A549 (cell line): ENCODE results near the gene MAST2. TPM values are rescaled to one million over a fixed set of nuclear protein-coding genes. Genes with fewer than 3 reads are reported as not detected.

Source experiments
- ATAC-seq, 2 experiments: fragments of 200-7000 bp in 1 of 2; fragments of >200 bp in 1 of 2; cut with Nextera tagmentation in 1 of 2; cut with Tn5 transposase in 1 of 2; 3 replicates each; pipeline versions ENCODE4 v1.8.0 to v1.9.1; 2018 to 2020; ENCODE audit warnings: mild to moderate bottlenecking in 1 of 2, moderate library complexity in 1 of 2
- CTCF ChIA-PET: fragments of 300-600 bp; sonication (Branson Sonifier 250); formaldehyde crosslinking; extraction: SDS; loops from one replicate; lab custom pipeline; 2021; ENCODE audit warnings: antibody characterized with exemption, inconsistent platforms; lab: Yijun Ruan, JAX
- POLR2A ChIA-PET: fragments of 350-600 bp; formaldehyde crosslinking; extraction: SDS; loops from one replicate; lab custom pipeline; 2021; ENCODE audit warnings: antibody characterized with exemption, inconsistent platforms; lab: Yijun Ruan, JAX
- DNase-seq, 2 experiments: peaks; one replicate each; pipeline versions ENCODE4 v3.0.0 to v3.0.0-alpha.2; 2011 to 2016; ENCODE audit warnings: low read depth in 1 of 2, low spot score in 1 of 2
- FAIRE-seq: peaks from 2 replicates; lab custom pipeline; 2011; peaks lifted over from hg19 to GRCh38; lab: Jason Lieb, UNC
- H3K27ac ChIP-seq, 2 experiments: fragments of >200 bp; sonication (Bioruptor Twin); formaldehyde crosslinking; 3 replicates each; pipeline ENCODE4 v1.5.1; 2016 to 2017
- H3K4me1 ChIP-seq: fragments of >200 bp; sonication (Bioruptor Twin); formaldehyde crosslinking; 3 replicates; pipeline ENCODE4 v1.6.1; 2016
- H3K4me2 ChIP-seq: fragments of >200 bp; sonication (Bioruptor Twin); formaldehyde crosslinking; 3 replicates; pipeline ENCODE4 v1.6.1; 2016
- H3K4me3 ChIP-seq: fragments of >200 bp; sonication (Bioruptor Twin); formaldehyde crosslinking; 3 replicates; pipeline ENCODE4 v1.5.1; 2016
- H3K9me3 ChIP-seq: fragments of >200 bp; sonication (Bioruptor Twin); formaldehyde crosslinking; 3 replicates; pipeline ENCODE4 v1.6.1; 2016
- ATOH8 ChIP-seq: fragments of 250-450 bp; sonication (Bioruptor Pico); IDR thresholded peaks from 2 replicates; pipeline ENCODE4 v1.5.0; 2020; ENCODE audit warnings: low read depth, mild to moderate bottlenecking, moderate library complexity
- CBX8 ChIP-seq: fragments of 200-600 bp; sonication (generic); IDR thresholded peaks from 2 replicates; pipeline ENCODE4 v1.6.1; 2016
- CHD4 ChIP-seq: fragments of 200-600 bp; sonication (generic); IDR thresholded peaks from 2 replicates; pipeline ENCODE4 v1.6.1; 2016; ENCODE audit warnings: antibody characterized with exemption, mild to moderate bottlenecking, borderline replicate concordance
- EHMT2 ChIP-seq: fragments of 200-600 bp; sonication (generic); IDR thresholded peaks from 2 replicates; pipeline ENCODE4 v1.6.1; 2016; ENCODE audit warnings: antibody characterized with exemption, low read depth, mild to moderate bottlenecking, moderate library complexity
- ELK1 ChIP-seq: fragments of 150-350 bp; IDR thresholded peaks from 2 replicates; pipeline ENCODE4 v1.6.1; 2014; ENCODE audit warnings: low read depth, mild to moderate bottlenecking, low read length
- ESRRA ChIP-seq: fragments of 150-350 bp; IDR thresholded peaks from 2 replicates; pipeline ENCODE4 v1.6.1; 2014; ENCODE audit warnings: mild to moderate bottlenecking, low read length, borderline replicate concordance
- FOSB ChIP-seq: fragments of 250-450 bp; sonication (Bioruptor Pico); IDR thresholded peaks from 2 replicates; pipeline ENCODE4 v1.5.0; 2020; ENCODE audit warnings: mild to moderate bottlenecking, moderate library complexity
- FOSL2 ChIP-seq, 2 experiments: fragments of 450-650 bp in 1 of 2; fragments of >200 bp in 1 of 2; sonication (Bioruptor Twin) in 1 of 2; formaldehyde crosslinking; IDR thresholded peaks; 2 replicates each; pipeline versions ENCODE4 v1.5.0 to v1.6.1; 2016 to 2020; ENCODE audit warnings: mild to moderate bottlenecking in 1 of 2, moderate library complexity in 1 of 2
- GATA3 ChIP-seq: IDR thresholded peaks from 2 replicates; pipeline ENCODE4 v1.6.1; 2012; ENCODE audit warnings: borderline replicate concordance
- HES2 ChIP-seq: fragments of >200 bp; sonication (Bioruptor Twin); formaldehyde crosslinking; IDR thresholded peaks from 2 replicates; pipeline ENCODE4 v1.6.1; 2016
- HEYL ChIP-seq: fragments of 250-450 bp; sonication (Bioruptor Pico); IDR thresholded peaks from 2 replicates; pipeline ENCODE4 v1.8.0; 2021; ENCODE audit warnings: mild to moderate bottlenecking, moderate library complexity
- HMGXB4 ChIP-seq: fragments of 250-450 bp; sonication (Bioruptor Pico); IDR thresholded peaks from 2 replicates; pipeline ENCODE4 v1.5.0; 2021; ENCODE audit warnings: mild to moderate bottlenecking, moderate library complexity, borderline replicate concordance
- HOXB5 ChIP-seq: fragments of 250-450 bp; sonication (Bioruptor Pico); IDR thresholded peaks from 2 replicates; pipeline ENCODE4 v1.5.0; 2020; ENCODE audit warnings: mild to moderate bottlenecking, moderate library complexity
- JUNB ChIP-seq: fragments of >200 bp; sonication (Bioruptor Twin); formaldehyde crosslinking; IDR thresholded peaks from 2 replicates; pipeline ENCODE4 v1.6.1; 2016
- KDM1A ChIP-seq: fragments of 200-600 bp; sonication (generic); IDR thresholded peaks from 2 replicates; pipeline ENCODE4 v1.6.1; 2016; ENCODE audit warnings: low read depth, mild to moderate bottlenecking
- MAFK ChIP-seq: fragments of 450-650 bp; IDR thresholded peaks from 2 replicates; pipeline ENCODE4 v1.6.1; 2014; ENCODE audit not compliant: partially characterized antibody
- PBX3 ChIP-seq: IDR thresholded peaks from 2 replicates; pipeline ENCODE4 v1.6.1; 2012
- POLR2A ChIP-seq: IDR thresholded peaks from 2 replicates; pipeline ENCODE4 v1.6.1; 2012; ENCODE audit warnings: mild to moderate bottlenecking, low read length
- RAD21 ChIP-seq, 2 experiments: fragments of >200 bp in 1 of 2; sonication (Bioruptor Twin) in 1 of 2; formaldehyde crosslinking in 1 of 2; IDR thresholded peaks in 1 of 2; conservative IDR thresholded peaks in 1 of 2; 2 replicates in 1 of 2; 3 replicates in 1 of 2; pipeline ENCODE4 v1.6.1; 2012 to 2018; ENCODE audit warnings: inconsistent platforms in 1 of 2
- RARB ChIP-seq: fragments of 250-450 bp; sonication (Bioruptor Pico); IDR thresholded peaks from 2 replicates; pipeline ENCODE4 v1.8.0; 2021; ENCODE audit warnings: mild to moderate bottlenecking, moderate library complexity
- RCOR1 ChIP-seq: fragments of 150-350 bp; IDR thresholded peaks from 2 replicates; pipeline ENCODE4 v1.6.1; 2014; ENCODE audit warnings: antibody characterized with exemption, low read length, low read depth
- REST ChIP-seq: fragments of 200-600 bp; sonication (generic); IDR thresholded peaks from 2 replicates; pipeline ENCODE4 v1.6.1; 2016; ENCODE audit warnings: antibody characterized with exemption, mild to moderate bottlenecking, moderate library complexity
- RFX5 ChIP-seq: fragments of 450-650 bp; IDR thresholded peaks from 2 replicates; pipeline ENCODE4 v1.7.1; 2014; ENCODE audit warnings: antibody characterized with exemption, mild to moderate bottlenecking, moderate library complexity
- SREBF2 ChIP-seq: fragments of 450-650 bp; IDR thresholded peaks from 2 replicates; pipeline ENCODE4 v1.6.1; 2014; ENCODE audit warnings: mild to moderate bottlenecking, moderate library complexity
- ZC3H11A ChIP-seq: fragments of 450-650 bp; IDR thresholded peaks from 2 replicates; pipeline ENCODE4 v1.6.1; 2014; ENCODE audit warnings: antibody characterized with exemption, mild to moderate bottlenecking
- WGBS: methylation state at CpG from one replicate; pipeline ENCODE4 v1.1.6; 2017; ENCODE audit errors: missing lambda C conversion rate; 5-methylcytosine and 5-hydroxymethylcytosine counted together
- polyA plus RNA-seq, 4 experiments: library from polyadenylated mRNA; depleted of rRNA in 3 of 4; stranded (reverse); fragments of >200 nt; fragmentation: RNase III in 1 of 4; extraction: RNeasy Plus Mini Kit Qiagen cat#74134 plus additional on column Dnase treatment in 1 of 4; gene quantifications; 2 replicates in 3 of 4; 3 replicates in 1 of 4; pipeline ENCODE4 v1.2.3, GENCODE V29; 2011 to 2017

Gene MAST2
- polyA plus RNA-seq, 2 of the 4 experiments (the other 2 are of a cell fraction), result 19.3 to 20.5 TPM

GRCh38 chr1:45877264-45877663 is 73.9 kb downstream of the MAST2 start:
- CTCF ChIA-PET, result interaction anchor here (1.0 kb wide), 1 partner anchor 10 kb away, joined by 6 read pairs; no protein-coding TSS in a partner anchor
- no peak overlapping the region for H3K4me2 ChIP-seq
- TF ChIP-seq HOXB5 (no peak), CHD4 (no peak), PBX3 (no peak), REST (no peak), ESRRA (no peak)
- TF ChIP-seq, all 56 proteins: peak for 0
- 89% methylated on average over 4 of the region's 4 CpGs for WGBS
- Histone ChIP-seq H3K4me1 (peaks cover 41% of the 10 kb centered on the region), H3K27ac (no peak overlapping the region; a peak in 1 of 6 replicates), H3K4me3 (no peak overlapping the region), H3K9me3 (no peaks in the 10 kb centered on the region)
- POLR2A ChIA-PET, result no interaction called here
- ATAC-seq (no peak), FAIRE-seq (no peak), DNase-seq (no peak)

- no peak for ATAC-seq
These were observed 76.6 kb downstream of the MAST2 start for GRCh38 chr1:45879885-45880598.

GRCh38 chr1:45880930-45881329 is 77.5 kb downstream of the MAST2 start:
- TF ChIP-seq ATOH8 (no peak), HOXB5 (no peak), PBX3 (no peak), RCOR1 (no peak), ELK1 (no peak), EHMT2 (no peak), HES2 (no peak), ZC3H11A (no peak), HMGXB4 (CRISPR knock-in tag) (no peak)
- ATAC-seq, result no peak

More at GRCh38 chr1:45879885-45880598, 76.6 kb downstream of the MAST2 start:
- DNase-seq (no peak), FAIRE-seq (no peak)
- Histone ChIP-seq H3K4me1 (peaks cover 41% of the 10 kb centered on the region), H3K4me3 (no peak overlapping the region), H3K4me2 (no peak overlapping the region), H3K9me3 (no peaks in the 10 kb centered on the region), H3K27ac (no peak overlapping the region)
- ChIA-PET CTCF (interaction anchor here (0.6 to 1.2 kb wide), 3 partner anchors 12 to 73 kb away, joined by 3 to 4 read pairs (median 4); no protein-coding TSS in a partner anchor), POLR2A (no interaction called here)
- WGBS, result 89% methylated on average over 4 of the region's 4 CpGs
- no peak for TF ChIP-seq SREBF2
- TF ChIP-seq KDM1A, result no peak
- no peak for TF ChIP-seq CHD4
- TF ChIP-seq FOSL2 (IDR thresholded peaks at IDR 0.05), result no peak
- no peak for TF ChIP-seq FOSL2 (CRISPR knock-in tag; IDR thresholded peaks at IDR 0.05)
- TF ChIP-seq FOSB, result no peak
- TF ChIP-seq RAD21 (conservative IDR thresholded peaks at IDR 0.05 in 1 of 2, IDR thresholded peaks at IDR 0.05 in 1 of 2), result no peak
- no peak for TF ChIP-seq POLR2A
- TF ChIP-seq RFX5, result no peak
- no peak for TF ChIP-seq JUNB
- TF ChIP-seq HOXB5, result no peak
- no peak for TF ChIP-seq HEYL (CRISPR knock-in tag)
- TF ChIP-seq HES2, result no peak
- TF ChIP-seq CBX8, result no peak
- no peak for TF ChIP-seq RARB (CRISPR knock-in tag)
- no peak for TF ChIP-seq MAFK
- no peak for TF ChIP-seq GATA3

More at GRCh38 chr1:45880930-45881329, 77.5 kb downstream of the MAST2 start:
- H3K4me1 ChIP-seq, result peaks cover 42% of the 10 kb centered on the region
- no peak overlapping the region for H3K4me3 ChIP-seq
- ChIA-PET POLR2A (no interaction called here), CTCF (interaction anchor here (0.7 to 1.2 kb wide), 6 partner anchors 13 to 312 kb away, joined by 3 to 4 read pairs (median 3); no protein-coding TSS in a partner anchor)
- H3K27ac ChIP-seq, result no peak overlapping the region
- DNase-seq (no peak), FAIRE-seq (no peak)
- H3K9me3 ChIP-seq, result no peaks in the 10 kb centered on the region
- H3K4me2 ChIP-seq, result no peak overlapping the region
- WGBS, result 96% methylated on average over 3 of the region's 3 CpGs
